HG02759 (cell line): Measurements from ENCODE around the gene LYST.
"Not testable (repeated sequence)": the region's sequence is repeated elsewhere in the genome, so short reads cannot be mapped to it uniquely, and the experiment has no call there.

ENCODE experiments used
- ATAC-seq: cut with Tn5 transposase; IDR thresholded peaks from one replicate; pipeline ENCODE4 v1.9.1; 2021; ENCODE audit warnings: mild to moderate bottlenecking, moderate library complexity; ENCODE audit not compliant: unreplicated experiment

The LYST gene

GRCh38 chr1:235866205-235866912 is at the start of gene LYST:
TSS of gene LYST (minus strand) at chr1:235866906. CDS start at chr1:235830417, 36,489 bp downstream.
- ATAC-seq: peak; percentile 51

- ATAC-seq: not testable (repeated sequence)
Measured at GRCh38 chr1:235915489-235915888, 48.8 kb upstream of the LYST start.

- ATAC-seq: no peak
Measured at GRCh38 chr1:235913311-235913710, 46.6 kb upstream of the LYST start.

- ATAC-seq: no peak
Measured at GRCh38 chr1:235911876-235912275, 45.2 kb upstream of the LYST start.

- ATAC-seq: no peak
Measured at GRCh38 chr1:235911300-235911662, 44.6 kb upstream of the LYST start.

GRCh38 chr1:235910357-235911299 is 43.9 kb upstream of the LYST start:
- no peak for ATAC-seq

- ATAC-seq: no peak
Measured at GRCh38 chr1:235908742-235909520, 42.2 kb upstream of the LYST start.

GRCh38 chr1:235907897-235908240 is 41.2 kb upstream of the LYST start:
- no peak for ATAC-seq

GRCh38 chr1:235907187-235907896 is 40.6 kb upstream of the LYST start:
- no peak for ATAC-seq

GRCh38 chr1:235906436-235906835 is 39.7 kb upstream of the LYST start:
- no peak for ATAC-seq

- not testable (repeated sequence) for ATAC-seq
Measured at GRCh38 chr1:235903809-235904208, 37.1 kb upstream of the LYST start.

GRCh38 chr1:235902677-235903542 is 36.2 kb upstream of the LYST start:
- no peak for ATAC-seq

GRCh38 chr1:235901461-235901860 is 34.8 kb upstream of the LYST start:
- ATAC-seq: no peak

GRCh38 chr1:235898126-235898525 is 31.4 kb upstream of the LYST start:
- no peak for ATAC-seq

- ATAC-seq: no peak
Measured at GRCh38 chr1:235893840-235894239, 27.1 kb upstream of the LYST start.

GRCh38 chr1:235892734-235893413 is 26.2 kb upstream of the LYST start:
- ATAC-seq: peak; percentile 11

GRCh38 chr1:235892202-235892601 is 25.5 kb upstream of the LYST start:
- peak; percentile 61 for ATAC-seq

- ATAC-seq: peak; percentile 73
Measured at GRCh38 chr1:235888119-235888643, 21.5 kb upstream of the LYST start.

GRCh38 chr1:235887676-235888075 is 21.0 kb upstream of the LYST start:
- ATAC-seq: no peak
